PC-9 (cell line): ENCODE results near the gene CEACAM6. TPM values are rescaled to one million over a fixed set of nuclear protein-coding genes. Genes with fewer than 3 reads are reported as not detected.

Experiments used
- BruUV-seq: library from RNA; stranded (reverse); fragments of 400-500 nt; replicated peaks from 2 replicates; lab custom pipeline; 2021; lab: Mats Ljungman, UMichigan
- CTCF ChIA-PET: fragments of 300-600 bp; sonication (Branson Sonifier 250); formaldehyde crosslinking; loops from one replicate; lab custom pipeline; 2022; ENCODE audit warnings: antibody characterized with exemption; lab: Charles Lee
- POLR2A ChIA-PET: fragments of 300-600 bp; sonication (Branson Sonifier 250); formaldehyde crosslinking; loops from one replicate; lab custom pipeline; 2022; ENCODE audit warnings: antibody characterized with exemption; ENCODE audit not compliant: unreplicated experiment; lab: Charles Lee
- DNase-seq, 2 experiments: peaks; one replicate each; pipeline versions ENCODE4 v3.0.0 to v3.0.0-alpha.2; 2015 to 2022; ENCODE audit warnings: mixed read lengths in 1 of 2
- H2AFZ ChIP-seq: fragments of 200-600 bp; sonication (generic); 2 replicates; pipeline ENCODE4 v1.8.1; 2017; ENCODE audit warnings: antibody characterized with exemption
- H3F3A ChIP-seq: fragments of 200-600 bp; sonication (generic); 2 replicates; pipeline ENCODE4 v1.8.1; 2017; ENCODE audit warnings: antibody characterized with exemption, mild to moderate bottlenecking, low read depth; ENCODE audit not compliant: insufficient read depth
- H3K27ac ChIP-seq: fragments of 200-600 bp; sonication (generic); 2 replicates; pipeline ENCODE4 v1.6.1; 2016; ENCODE audit warnings: mixed run types
- H3K27me3 ChIP-seq: fragments of 200-600 bp; sonication (generic); 2 replicates; pipeline ENCODE4 v1.6.1; 2016; ENCODE audit warnings: low read depth, mixed run types; ENCODE audit not compliant: insufficient read depth
- H3K36me3 ChIP-seq: fragments of 200-600 bp; sonication (generic); 2 replicates; pipeline ENCODE4 v1.6.1; 2016; ENCODE audit warnings: low read depth, mixed run types
- H3K4me1 ChIP-seq: fragments of 200-600 bp; sonication (generic); replicated peaks from 2 replicates; pipeline ENCODE4 v1.6.1; 2016; ENCODE audit warnings: mixed run types; ENCODE audit not compliant: insufficient read depth
- H3K4me2 ChIP-seq: fragments of 200-600 bp; sonication (generic); 2 replicates; pipeline ENCODE4 v1.6.1; 2017; ENCODE audit warnings: mixed run types
- H3K4me3 ChIP-seq: fragments of 200-600 bp; sonication (generic); 2 replicates; pipeline ENCODE4 v1.6.1; 2016; ENCODE audit warnings: mixed run types
- H3K79me2 ChIP-seq: fragments of 200-600 bp; sonication (generic); 2 replicates; pipeline ENCODE4 v1.6.1; 2017; ENCODE audit warnings: low read depth, mixed run types
- H3K9me2 ChIP-seq: fragments of 200-600 bp; sonication (generic); 2 replicates; pipeline ENCODE4 v1.8.1; 2017; ENCODE audit warnings: mild to moderate bottlenecking; ENCODE audit not compliant: insufficient read depth
- H3K9me3 ChIP-seq: fragments of 200-600 bp; sonication (generic); 2 replicates; pipeline ENCODE4 v1.8.1; 2016; ENCODE audit warnings: low read depth; ENCODE audit not compliant: insufficient read depth
- H4K20me1 ChIP-seq: fragments of 200-600 bp; sonication (generic); 2 replicates; pipeline ENCODE4 v1.8.1; 2017; ENCODE audit not compliant: insufficient read depth
- CTCF ChIP-seq: fragments of 200-600 bp; sonication (generic); conservative IDR thresholded peaks from 2 replicates; pipeline ENCODE4 v1.6.1; 2017; ENCODE audit warnings: mixed run types, antibody characterized with exemption, mild to moderate bottlenecking, moderate library complexity
- EZH2 ChIP-seq: fragments of 200-600 bp; sonication (generic); IDR thresholded peaks from 2 replicates; pipeline ENCODE4 v1.8.0; 2017; ENCODE audit warnings: antibody characterized with exemption, low read depth
- intact Hi-C: fragments of 100-400 bp; cut with micrococcal nuclease; formaldehyde crosslinking; loops from one replicate; pipeline ENCODE4 v1.10.0; 2022; ENCODE audit not compliant: unreplicated experiment
- total RNA-seq: library from RNA; stranded (reverse); gene quantifications from 2 replicates; pipeline ENCODE4 v1.2.3, GENCODE V29; 2021

The CEACAM6 gene
- total RNA-seq, 1 experiment from 2014 or later: 468 TPM

DNA sequence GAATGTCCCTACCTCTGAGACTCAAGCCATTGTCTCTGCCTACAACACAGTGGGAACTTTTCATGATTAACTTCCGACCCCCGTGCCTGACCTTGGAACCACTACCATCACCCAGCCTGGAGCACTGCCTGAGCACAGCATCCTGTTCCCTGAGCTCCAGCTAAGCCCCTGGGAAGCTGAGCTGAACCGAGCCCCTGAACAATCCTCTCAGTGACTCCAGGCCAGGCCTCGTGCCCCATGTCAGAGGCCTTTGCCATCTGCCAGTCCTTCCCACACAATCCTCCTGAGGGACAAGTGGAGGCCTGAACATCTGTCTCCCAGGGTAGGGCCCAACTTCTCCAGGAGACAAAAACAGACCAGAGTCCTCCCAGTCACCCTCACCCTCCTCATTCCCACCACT is 58.6 kb downstream of the CEACAM6 start:
- ChIA-PET CTCF (no interaction called here), POLR2A (no interaction called here)
- DNase-seq: no peak
- no peak overlapping the region for H3K27ac ChIP-seq
- no peaks in the 10 kb centered on the region for H3K36me3 ChIP-seq
- intact Hi-C loops: no loop called here
- H3K4me3 ChIP-seq: no peak overlapping the region
- no peak overlapping the region for H2AFZ ChIP-seq
- no peaks in the 10 kb centered on the region for H3F3A ChIP-seq
- TF ChIP-seq CTCF (no peak), EZH2 (no peak)
- BruUV-seq: no TSS peak
- no peak overlapping the region for H3K4me2 ChIP-seq
- H3K27me3 ChIP-seq: no peaks in the 10 kb centered on the region
- no peaks in the 10 kb centered on the region for H3K79me2 ChIP-seq
- H4K20me1 ChIP-seq: no peaks in the 10 kb centered on the region
- no peaks in the 10 kb centered on the region for H3K9me2 ChIP-seq
- no peaks in the 10 kb centered on the region for H3K9me3 ChIP-seq
- H3K4me1 ChIP-seq: no peaks in the 10 kb centered on the region

DNA sequence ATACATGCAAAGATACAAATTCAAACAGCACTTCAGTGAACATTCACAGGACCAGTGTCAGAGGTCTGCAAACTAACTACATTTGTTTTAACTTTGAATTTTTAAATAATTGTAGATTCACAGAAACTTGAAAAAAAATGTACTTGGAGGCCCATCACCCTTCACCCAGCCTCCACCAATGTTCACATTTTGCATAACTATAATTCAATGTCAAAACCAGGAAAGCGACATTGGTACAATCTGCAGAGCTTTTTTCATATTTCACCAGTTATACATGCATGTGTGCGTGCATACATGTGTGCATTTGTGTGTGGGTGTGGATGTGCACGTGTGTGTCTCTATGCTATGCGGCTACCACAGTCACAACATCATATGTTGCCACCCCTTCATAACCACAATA is 60.0 kb downstream of the CEACAM6 start:
- Histone ChIP-seq H3K9me3 (no peaks in the 10 kb centered on the region), H3K4me2 (no peak overlapping the region), H4K20me1 (no peaks in the 10 kb centered on the region), H3K9me2 (no peaks in the 10 kb centered on the region), H3K4me1 (no peaks in the 10 kb centered on the region), H3K27ac (no peak overlapping the region), H3K36me3 (no peaks in the 10 kb centered on the region), H2AFZ (no peak overlapping the region), H3F3A (no peaks in the 10 kb centered on the region), H3K4me3 (no peak overlapping the region), H3K27me3 (no peaks in the 10 kb centered on the region), H3K79me2 (no peaks in the 10 kb centered on the region)
- DNase-seq: no peak
- TF ChIP-seq EZH2: no peak
- no peak for TF ChIP-seq CTCF
- intact Hi-C loops: no loop called here
- ChIA-PET CTCF (no interaction called here), POLR2A (no interaction called here)
- no TSS peak for BruUV-seq

- no peaks in the 10 kb centered on the region for H4K20me1 ChIP-seq
- no peaks in the 10 kb centered on the region for H3K36me3 ChIP-seq
- no peaks in the 10 kb centered on the region for H3K79me2 ChIP-seq
- TF ChIP-seq CTCF: no peak
- no peak for TF ChIP-seq EZH2
- POLR2A ChIA-PET: no interaction called here
- no peaks in the 10 kb centered on the region for H3K4me1 ChIP-seq
- H3K27ac ChIP-seq: no peak overlapping the region
- H2AFZ ChIP-seq: no peak overlapping the region
- DNase-seq: no peak
- H3K27me3 ChIP-seq: no peaks in the 10 kb centered on the region
- H3K4me3 ChIP-seq: no peak overlapping the region
- no peaks in the 10 kb centered on the region; the same call in 1 of the 2 replicates for H3F3A ChIP-seq
- no peaks in the 10 kb centered on the region for H3K9me3 ChIP-seq
- BruUV-seq: no TSS peak
- CTCF ChIA-PET: interaction anchor here (0.7 kb wide), 1 partner anchor 64 kb away, joined by 4 read pairs; no protein-coding TSS in a partner anchor
- intact Hi-C loops: no loop called here
- no peaks in the 10 kb centered on the region for H3K9me2 ChIP-seq
- H3K4me2 ChIP-seq: no peak overlapping the region
Observed at GRCh38 chr19:41816761-41817160, 61.4 kb downstream of the CEACAM6 start.
